ENCODE results near the gene SLITRK3.

- TF ChIP-seq, protein P1, sequence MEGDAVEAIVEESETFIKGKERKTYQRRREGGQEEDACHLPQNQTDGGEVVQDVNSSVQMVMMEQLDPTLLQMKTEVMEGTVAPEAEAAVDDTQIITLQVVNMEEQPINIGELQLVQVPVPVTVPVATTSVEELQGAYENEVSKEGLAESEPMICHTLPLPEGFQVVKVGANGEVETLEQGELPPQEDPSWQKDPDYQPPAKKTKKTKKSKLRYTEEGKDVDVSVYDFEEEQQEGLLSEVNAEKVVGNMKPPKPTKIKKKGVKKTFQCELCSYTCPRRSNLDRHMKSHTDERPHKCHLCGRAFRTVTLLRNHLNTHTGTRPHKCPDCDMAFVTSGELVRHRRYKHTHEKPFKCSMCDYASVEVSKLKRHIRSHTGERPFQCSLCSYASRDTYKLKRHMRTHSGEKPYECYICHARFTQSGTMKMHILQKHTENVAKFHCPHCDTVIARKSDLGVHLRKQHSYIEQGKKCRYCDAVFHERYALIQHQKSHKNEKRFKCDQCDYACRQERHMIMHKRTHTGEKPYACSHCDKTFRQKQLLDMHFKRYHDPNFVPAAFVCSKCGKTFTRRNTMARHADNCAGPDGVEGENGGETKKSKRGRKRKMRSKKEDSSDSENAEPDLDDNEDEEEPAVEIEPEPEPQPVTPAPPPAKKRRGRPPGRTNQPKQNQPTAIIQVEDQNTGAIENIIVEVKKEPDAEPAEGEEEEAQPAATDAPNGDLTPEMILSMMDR (IDR thresholded peaks at IDR 0.05; ENCODE audit: poor library complexity, severe bottlenecking), result no peak
- TF ChIP-seq EP300 (conservative IDR thresholded peaks at IDR 0.05; ENCODE audit: poor library complexity, severe bottlenecking) (no peak), POLR2AphosphoS5 (IDR thresholded peaks at IDR 0.05) (no peak), EZH2 (IDR thresholded peaks at IDR 0.05; ENCODE audit: borderline replicate concordance, insufficient read depth, low read length, poor library complexity, severe bottlenecking) (no peak)
These were observed 25.9 kb downstream of the SLITRK3 start for GRCh38 chr3:165170236-165170635.
